Ovary (tissue), 3 donors: Measurements from ENCODE around the gene CDK16.

ENCODE experiments used
- CTCF ChIP-seq, 3 donors: fragments of 450-650 bp in 2 of 3; fragments of 200-600 bp in 1 of 3; IDR thresholded peaks; one replicate each; pipeline versions ENCODE4 v1.5.1 to v1.8.0; 2016 to 2022; ENCODE audit warnings: antibody characterized with exemption in 3 of 3, mild to moderate bottlenecking in 1 of 3
- POLR2A ChIP-seq: fragments of 450-650 bp; IDR thresholded peaks from one replicate; pipeline ENCODE4 v1.6.1; 2017; ENCODE audit warnings: antibody characterized with exemption, mild to moderate bottlenecking, moderate library complexity
- donor health status: DM: no; HTN: no; CAD: no.

- no peak for TF ChIP-seq CTCF (IDR thresholded peaks at IDR 0.05)
- TF ChIP-seq POLR2A = no peak
Measured at GRCh38 chrX:47224266-47224895, 5.9 kb downstream of the CDK16 start.
